ENCODE results near the gene EIF2S1.

Gene EIF2S1

DNA sequence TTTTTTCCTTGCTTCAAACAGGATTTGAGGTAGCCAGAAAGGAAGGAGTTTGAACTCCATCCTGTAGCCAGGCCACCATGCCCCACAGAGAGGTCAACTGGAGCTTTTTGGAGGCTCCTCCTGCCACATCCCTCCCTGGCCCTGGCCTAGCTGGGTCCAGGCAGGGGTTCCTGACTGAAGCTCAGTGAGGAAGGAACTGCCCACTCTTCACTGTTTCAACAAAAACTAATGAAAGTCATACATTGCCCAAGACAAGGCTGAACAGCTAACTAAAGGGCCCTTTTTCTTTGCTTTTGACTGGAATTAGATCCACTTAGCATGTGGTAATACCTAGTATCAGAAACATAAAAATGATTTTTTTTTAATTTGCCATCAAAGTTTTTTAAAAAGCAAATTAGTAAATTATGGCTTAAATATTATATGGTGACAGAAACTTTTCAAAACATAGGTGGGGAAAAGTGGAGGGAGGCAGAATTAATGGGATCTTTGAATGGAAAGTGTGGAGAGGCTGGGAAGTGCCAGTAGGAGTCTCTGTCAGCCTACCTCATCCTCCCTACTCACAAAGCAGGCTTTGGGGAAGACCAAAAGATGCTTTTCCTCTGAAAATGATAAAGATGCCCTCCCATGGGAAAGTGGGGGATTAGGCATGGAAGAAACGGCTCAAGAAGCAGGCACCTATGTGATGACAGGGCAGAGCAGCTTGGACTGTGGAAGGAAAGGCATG is 29.8 kb downstream of the EIF2S1 start:
- no peak overlapping the region for H3K4me3 ChIP-seq (ENCODE audit: low read depth, low read length)
- no peak for DNase-seq (ENCODE audit: low read depth)
- TF ChIP-seq, protein P1, sequence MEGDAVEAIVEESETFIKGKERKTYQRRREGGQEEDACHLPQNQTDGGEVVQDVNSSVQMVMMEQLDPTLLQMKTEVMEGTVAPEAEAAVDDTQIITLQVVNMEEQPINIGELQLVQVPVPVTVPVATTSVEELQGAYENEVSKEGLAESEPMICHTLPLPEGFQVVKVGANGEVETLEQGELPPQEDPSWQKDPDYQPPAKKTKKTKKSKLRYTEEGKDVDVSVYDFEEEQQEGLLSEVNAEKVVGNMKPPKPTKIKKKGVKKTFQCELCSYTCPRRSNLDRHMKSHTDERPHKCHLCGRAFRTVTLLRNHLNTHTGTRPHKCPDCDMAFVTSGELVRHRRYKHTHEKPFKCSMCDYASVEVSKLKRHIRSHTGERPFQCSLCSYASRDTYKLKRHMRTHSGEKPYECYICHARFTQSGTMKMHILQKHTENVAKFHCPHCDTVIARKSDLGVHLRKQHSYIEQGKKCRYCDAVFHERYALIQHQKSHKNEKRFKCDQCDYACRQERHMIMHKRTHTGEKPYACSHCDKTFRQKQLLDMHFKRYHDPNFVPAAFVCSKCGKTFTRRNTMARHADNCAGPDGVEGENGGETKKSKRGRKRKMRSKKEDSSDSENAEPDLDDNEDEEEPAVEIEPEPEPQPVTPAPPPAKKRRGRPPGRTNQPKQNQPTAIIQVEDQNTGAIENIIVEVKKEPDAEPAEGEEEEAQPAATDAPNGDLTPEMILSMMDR (conservative IDR thresholded peaks at IDR 0.05; ENCODE audit: low read depth, low read length): no peak

DNA sequence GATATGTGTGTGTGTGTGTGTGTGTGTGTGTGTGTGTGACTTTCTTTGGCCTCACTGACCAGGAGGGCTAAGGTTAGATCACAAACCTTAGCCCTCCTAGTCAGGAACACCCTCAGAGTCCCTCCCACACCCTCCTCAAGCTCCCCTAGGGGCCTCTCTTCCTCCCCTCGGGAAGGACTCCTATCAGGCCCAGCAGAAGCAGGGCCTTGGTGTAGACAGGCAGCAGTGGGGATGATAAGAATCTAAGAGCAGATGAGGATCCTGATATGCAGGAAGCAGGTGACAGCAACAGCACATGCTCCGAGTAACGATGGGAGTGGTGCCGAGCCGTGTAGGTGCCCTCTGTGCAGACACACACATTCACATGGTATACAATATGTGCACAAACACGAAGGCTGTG is 31.1 kb downstream of the EIF2S1 start:
- H3K4me3 ChIP-seq (ENCODE audit: low read depth, low read length): no peak overlapping the region
- no peak for DNase-seq (ENCODE audit: low read depth)
- TF ChIP-seq, protein P1 (conservative IDR thresholded peaks at IDR 0.05; ENCODE audit: low read depth, low read length): no peak

- no peak for DNase-seq (ENCODE audit: low read depth)
- no peak overlapping the region for H3K4me3 ChIP-seq (ENCODE audit: low read depth, low read length)
- TF ChIP-seq, protein P1 (conservative IDR thresholded peaks at IDR 0.05; ENCODE audit: low read depth, low read length): no peak
Observed at GRCh38 chr14:67392123-67392522, 32.0 kb downstream of the EIF2S1 start.

- DNase-seq (ENCODE audit: low read depth): no peak
- TF ChIP-seq, protein P1 (conservative IDR thresholded peaks at IDR 0.05; ENCODE audit: low read depth, low read length): no peak
- H3K4me3 ChIP-seq (ENCODE audit: low read depth, low read length): no peak overlapping the region
Observed at GRCh38 chr14:67392800-67393199, 32.7 kb downstream of the EIF2S1 start.

- no peak for DNase-seq (ENCODE audit: low read depth)
- TF ChIP-seq, protein P1 (conservative IDR thresholded peaks at IDR 0.05; ENCODE audit: low read depth, low read length): no peak
- no peak overlapping the region for H3K4me3 ChIP-seq (ENCODE audit: low read depth, low read length)
Observed at GRCh38 chr14:67393689-67394088, 33.6 kb downstream of the EIF2S1 start.

DNA sequence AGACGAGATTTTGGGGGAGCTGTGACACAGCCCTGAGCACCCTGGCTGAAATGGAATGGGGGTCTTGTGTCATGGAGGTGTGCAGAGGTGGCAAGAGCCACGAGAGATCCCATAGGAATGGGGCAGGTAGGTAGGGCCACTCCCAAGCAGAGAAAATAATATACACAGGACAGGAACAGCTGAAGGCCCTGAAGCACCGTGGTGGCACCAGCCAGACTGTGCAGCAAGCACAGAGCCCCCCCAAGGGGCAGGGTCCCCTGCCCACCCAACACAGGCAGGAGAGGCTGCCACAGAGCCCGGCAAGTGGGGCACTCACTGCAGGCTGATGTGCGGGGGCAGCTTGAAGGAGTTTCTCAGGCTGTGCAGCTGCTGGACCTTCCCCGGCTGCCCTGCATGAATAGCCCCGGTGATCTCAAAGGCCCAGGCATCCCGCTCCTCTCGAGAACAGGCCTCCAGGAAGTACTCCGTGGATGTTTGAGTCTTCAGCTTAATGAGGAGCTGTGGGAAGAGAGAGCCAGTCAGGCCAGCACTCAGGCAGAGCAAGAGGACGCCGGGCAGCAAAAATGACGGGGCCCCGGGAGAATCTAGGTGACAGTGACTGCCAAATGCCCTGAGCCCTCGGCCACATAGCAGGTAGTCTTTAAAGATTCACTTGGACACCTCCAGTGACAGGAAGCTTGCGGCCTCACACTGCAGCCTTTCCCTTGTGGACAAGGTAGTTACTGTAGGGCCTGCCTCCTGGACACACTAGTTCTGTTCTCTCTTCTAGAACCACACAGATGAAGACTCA is 35.2 kb downstream of the EIF2S1 start:
- H3K4me3 ChIP-seq (ENCODE audit: low read depth, low read length): no peak overlapping the region
- TF ChIP-seq, protein P1 (conservative IDR thresholded peaks at IDR 0.05; ENCODE audit: low read depth, low read length): no peak
- DNase-seq (ENCODE audit: low read depth): no peak
